NCI-H524 (cell line): Measurements from ENCODE around the gene FRMD4A.
"Not testable (repeated sequence)": the region's sequence is repeated elsewhere in the genome, so short reads cannot be mapped to it uniquely, and the experiment has no call there.

Source experiments
- DNase-seq, 2 experiments: peaks; one replicate each; lab custom pipeline; 2025; lab: John Stamatoyannopoulos, UW

FRMD4A gene

DNA sequence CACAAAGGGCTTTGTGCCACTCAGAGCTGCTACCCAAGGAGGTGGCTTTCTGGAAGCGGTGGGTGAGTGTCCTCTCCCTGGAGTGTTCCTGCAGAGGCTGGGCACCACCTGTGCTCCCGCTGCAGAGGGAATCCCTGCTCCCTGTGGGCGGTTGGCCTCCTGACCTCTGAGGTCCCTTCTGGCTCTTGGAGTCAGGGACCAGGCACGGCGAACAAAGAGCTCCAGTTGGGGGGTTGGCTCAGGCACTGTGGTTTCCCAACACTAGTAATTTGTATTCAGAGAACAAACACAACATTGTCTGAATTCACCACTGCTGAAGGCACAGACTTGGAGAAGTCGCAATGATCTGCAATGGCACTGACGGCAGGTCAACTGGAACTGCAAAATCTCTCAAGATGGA lies 415.0 kb downstream of the FRMD4A start:
- DNase-seq, result no peak

DNA sequence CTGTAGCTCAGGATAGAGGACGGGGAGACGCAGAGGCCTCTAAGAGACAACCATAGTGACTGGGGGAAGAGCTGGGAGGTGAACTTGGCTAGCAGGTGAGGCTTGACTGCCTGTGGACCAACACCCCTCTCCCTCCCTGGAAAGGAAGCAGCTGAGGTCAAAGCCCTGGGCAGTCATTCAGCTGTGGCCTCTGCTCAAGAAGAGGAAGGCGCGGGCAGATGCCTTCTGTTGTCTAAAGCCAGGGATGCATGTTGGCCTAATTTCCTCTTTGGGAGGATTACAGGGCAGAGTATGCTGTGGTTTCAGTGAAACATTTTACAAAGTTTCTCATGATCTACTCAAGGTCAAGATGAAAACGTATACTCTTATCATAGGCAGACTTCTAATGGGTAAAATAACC lies 416.8 kb downstream of the FRMD4A start:
- no peak for DNase-seq

DNA sequence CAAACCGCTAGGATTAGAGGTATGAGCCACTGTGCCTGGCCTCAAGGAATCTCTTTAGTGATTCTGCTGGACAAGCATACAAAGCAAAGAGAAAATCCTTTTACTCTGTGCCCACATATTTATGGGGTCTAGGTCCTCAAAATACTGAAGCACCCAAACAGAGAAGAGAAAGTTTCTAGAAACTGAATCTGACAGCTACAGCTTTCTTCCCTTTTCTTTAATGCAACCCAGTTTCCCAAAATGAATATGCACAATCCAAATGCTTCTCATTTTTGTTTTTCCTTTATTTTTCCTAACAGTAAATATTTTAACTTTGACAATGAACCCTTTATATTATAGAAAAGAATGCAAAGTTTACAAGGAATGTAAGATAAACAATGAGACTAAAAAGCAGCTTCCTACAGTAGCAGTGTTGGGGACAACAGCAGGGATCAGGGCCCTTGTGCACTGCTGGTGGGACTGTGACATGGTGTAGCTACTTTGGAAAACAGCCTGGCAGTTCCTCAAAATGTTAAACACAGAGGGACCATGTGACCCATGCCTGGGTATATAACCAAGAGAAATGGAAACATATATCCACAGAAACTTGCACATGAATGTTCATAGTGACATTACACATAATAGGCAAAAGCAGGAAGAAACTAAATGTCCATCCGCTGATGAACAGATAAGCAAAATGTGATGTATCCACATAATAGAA lies 418.8 kb downstream of the FRMD4A start:
- no peak for DNase-seq

DNA sequence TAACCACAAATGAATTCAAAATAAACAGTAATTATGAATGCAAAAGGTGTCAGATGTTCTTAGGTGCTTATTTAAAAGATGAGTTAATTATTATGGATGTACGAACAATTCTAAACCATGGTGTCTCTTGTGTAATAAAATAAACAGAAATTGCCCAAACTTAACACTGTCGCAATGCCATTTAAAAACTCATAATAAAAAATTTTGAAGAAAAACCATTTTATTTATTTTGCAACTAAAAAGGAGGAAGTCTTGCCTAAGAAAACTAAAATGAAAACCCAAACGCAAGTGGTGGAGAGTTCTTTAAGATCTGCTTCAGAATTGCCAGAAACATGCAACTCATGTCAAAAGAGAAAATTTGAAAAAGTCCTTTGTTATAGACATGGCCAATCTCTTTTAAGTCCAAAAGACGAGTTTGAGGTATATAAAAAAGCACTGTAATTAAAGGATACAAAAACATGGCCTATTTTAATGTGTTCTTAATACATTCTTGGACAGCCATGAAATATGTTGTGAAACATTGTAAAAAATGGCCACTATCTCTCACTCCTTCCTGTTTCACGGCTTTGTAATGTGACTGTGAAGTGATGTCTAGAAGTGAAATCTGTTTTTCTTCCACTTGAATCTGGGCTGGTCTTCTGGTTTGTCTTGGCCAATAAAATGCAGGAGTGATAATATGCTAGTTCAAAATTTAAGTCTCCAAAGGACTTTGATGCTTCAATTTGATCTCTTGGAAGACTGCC lies 421.0 kb downstream of the FRMD4A start:
- DNase-seq, result no peak

DNA sequence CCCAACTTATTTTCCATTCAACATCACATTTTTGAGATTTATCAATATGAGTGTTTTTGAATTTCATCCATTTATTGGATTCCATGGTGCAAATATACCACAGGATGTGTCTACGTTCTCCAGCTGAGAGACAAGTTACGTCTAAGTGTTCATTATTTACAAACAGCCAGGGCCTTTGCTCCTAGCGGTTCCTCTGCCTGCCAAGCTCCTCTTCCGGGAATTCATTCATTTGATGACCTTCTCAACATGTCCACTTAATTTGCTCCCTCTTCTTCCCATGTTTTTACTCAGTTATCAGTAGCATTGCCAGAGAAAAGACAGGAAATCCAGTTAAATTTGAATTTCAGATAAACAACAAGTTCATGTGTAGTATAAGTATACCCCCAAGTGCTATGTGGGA lies 422.2 kb downstream of the FRMD4A start:
- no peak for DNase-seq

DNA sequence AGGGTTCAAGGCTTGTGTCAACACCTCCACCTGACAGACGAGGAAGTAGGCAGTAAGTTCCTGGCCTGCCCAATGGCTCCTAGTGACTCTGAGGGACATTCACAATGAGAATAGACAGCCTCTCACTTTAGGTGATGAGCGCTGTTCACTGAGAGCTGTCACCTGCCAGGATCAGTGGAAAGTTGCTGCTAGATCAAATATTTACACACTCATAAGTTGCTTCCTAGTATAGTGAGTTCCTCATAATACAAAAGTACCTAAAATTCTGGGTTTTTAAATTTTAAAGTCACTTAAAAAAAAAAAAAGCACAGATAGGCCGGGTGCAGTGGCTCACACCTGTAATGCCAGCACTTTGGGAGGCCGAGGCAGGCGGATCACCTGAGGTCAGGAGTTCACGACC lies 423.2 kb downstream of the FRMD4A start:
- no peak for DNase-seq

DNA sequence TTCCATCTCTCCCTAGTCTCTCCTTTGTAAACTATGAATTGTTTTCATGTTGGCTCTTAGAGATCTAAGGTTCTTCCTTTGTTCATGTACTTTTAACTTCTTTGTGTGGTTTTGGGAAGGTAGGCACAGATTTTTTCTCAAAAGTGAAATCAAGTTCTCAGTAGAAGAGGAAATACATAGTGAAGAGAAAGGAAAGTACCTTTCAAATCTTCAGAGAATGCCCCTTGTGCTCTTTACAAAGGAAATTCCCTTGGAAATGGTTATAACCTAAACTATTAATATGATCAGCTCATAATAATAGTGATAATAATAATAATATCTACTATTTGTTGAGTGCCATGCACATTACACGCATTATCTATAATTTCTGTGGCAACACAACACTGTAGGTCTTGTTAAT lies 425.4 kb downstream of the FRMD4A start:
- DNase-seq, result no peak

DNA sequence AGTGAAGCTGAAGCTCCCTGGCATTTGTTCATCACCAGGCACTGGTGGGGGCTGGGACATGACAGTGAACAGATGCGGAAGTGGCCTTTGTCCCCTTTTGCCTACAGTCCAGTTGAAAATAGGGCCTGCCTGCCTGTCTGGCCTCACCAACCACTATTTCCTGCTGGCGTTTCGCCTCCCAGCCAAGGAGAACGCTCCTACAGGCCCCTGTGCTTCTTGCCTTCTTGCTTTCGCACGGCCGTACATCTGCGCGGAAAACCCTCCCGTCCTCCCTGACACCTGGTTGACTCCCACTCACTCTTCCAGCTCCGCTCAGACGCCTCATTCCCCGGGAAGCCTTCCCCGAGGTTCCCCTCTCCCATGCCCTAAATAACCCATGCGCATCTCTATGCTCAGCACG lies 426.7 kb downstream of the FRMD4A start:
- DNase-seq, result no peak

DNA sequence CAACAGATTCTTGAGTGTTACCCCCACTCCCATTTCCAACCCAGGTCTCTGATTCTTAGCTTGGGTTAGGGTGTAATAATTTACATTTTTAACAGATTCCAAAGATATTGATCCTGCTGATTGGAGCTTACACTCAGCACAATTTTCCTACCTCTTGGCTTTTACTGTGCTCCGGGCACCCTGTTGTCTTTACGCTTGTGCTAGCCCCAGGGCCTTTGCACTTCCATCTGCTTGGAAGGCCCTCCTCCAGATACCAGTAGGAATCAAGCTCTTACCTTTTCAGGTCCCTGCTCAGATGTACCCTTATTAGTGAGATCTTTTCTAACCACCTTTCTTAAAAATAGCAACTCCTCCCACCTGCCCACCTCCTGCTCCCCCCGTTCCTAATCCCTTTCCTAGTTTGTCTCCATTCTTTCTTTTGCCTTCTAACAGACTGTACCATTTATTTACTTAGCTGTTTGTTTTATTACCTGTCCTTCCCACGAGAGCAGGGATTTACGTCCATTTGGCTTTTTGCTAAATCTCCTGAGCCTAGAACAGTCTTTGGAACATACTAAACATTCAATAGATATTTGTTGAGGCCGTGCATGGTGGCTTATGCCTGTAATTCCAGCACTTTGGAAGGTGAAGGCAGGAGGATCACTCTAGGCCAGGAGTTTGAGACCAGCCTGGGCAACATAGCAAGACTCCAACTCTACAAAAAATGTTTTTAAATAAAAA lies 427.7 kb downstream of the FRMD4A start:
- DNase-seq, result no peak

DNA sequence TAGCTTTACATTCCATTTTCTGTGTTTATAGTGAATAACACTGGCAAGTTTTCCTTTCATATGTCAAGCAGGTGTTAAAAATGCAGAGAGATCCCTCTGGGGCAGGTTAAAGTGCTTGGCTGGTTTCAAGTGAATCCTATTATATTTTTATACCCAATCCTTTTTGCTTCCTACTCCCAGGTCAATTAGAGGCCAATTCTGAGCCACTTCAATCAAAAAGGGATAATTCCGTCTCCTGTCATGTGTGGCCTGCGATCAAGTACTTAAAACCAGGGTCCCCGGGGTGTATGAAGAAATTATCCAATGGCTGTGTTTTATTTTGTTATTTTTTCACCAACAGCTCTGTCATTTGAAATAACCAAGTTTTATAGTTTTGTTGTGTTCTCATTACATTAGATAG lies 430.8 kb downstream of the FRMD4A start:
- no peak for DNase-seq

DNA sequence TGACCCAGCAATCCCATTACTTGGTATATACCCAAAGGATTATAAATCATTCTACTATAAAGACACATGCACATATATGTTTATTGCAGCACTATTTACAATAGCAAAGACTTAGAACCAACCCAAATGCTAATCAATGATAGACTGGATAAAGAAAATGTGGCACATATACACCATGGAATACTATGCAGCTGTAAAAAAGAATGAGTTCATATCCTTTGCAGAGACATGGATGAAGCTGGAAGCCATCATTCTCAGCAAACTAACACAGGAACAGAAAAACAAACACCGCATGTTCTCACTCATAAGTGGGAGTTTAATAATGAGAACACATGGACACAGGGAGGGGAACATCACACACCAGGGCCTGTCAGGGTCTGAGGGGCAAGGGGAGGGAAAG lies 434.6 kb downstream of the FRMD4A start:
- DNase-seq, result not testable (repeated sequence)

DNA sequence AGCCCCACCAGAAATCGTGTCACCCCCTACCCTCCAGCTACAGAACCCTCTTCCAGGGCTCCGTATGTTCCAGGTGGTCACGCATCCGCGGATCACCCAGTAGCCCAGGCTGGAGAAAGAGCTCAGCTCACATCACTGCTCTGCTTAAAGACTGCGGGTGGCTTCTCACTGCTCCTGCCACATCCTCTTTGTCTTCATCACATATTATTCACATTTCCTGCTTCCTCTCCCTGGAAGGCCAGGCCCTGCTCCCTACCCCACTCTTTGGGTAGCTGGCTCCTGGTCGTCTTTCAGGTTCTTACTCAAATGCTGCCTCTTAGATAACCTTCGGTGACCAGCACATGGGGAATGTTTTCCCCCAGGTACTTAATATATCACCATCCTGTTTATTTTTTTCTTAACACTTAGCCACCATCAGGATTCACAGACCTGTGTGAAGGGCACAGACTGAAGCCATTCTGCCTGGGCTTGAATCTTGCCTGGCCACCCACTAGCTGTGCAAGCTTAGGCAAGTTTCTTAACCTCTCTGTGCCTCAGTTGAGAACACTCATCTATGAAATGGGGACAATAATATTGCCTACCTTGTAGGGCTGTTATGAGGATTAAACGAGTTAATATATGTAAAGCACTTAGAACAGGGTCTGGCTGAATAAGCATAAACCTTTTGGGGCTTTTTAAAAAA lies 436.2 kb downstream of the FRMD4A start:
- DNase-seq, result no peak

DNA sequence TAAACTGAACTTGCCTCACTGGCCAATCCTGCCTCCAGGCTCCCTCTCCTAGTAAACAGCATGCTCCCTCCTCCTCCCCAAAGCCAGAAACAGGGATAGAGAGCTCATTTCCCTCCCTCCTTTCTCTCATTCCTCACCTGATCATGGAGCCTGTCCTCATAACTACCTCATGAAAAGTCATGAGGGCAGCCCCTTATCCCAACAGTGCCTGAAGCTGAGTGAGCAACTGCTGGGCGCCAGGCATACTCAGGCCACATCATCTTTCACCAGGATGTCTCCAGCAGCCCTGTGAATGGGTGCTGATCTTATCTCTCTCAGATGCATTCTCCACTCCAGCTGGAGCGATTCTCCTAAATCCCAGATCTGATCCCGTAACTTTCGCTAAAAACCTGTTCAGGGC lies 436.8 kb downstream of the FRMD4A start:
- DNase-seq, result no peak

DNA sequence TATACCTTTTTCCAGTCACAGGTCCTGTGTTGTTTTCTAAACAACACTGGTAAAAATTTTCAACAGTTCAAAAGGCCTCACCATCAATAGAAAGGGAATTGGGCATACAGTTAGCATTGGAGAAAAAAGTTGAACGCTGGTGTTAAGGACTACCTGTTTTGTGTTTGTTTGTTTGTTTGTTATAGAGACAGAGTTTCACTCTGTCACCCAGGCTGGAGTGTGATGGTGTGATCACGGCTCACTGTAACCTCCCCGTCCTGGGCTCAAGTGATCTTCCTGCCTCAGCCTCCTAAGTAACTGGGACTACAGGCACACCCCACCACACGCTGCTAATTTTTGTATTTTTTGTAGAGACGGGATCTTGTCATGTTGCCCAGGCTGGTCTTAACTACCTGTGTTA lies 437.9 kb downstream of the FRMD4A start:
- no peak for DNase-seq

DNA sequence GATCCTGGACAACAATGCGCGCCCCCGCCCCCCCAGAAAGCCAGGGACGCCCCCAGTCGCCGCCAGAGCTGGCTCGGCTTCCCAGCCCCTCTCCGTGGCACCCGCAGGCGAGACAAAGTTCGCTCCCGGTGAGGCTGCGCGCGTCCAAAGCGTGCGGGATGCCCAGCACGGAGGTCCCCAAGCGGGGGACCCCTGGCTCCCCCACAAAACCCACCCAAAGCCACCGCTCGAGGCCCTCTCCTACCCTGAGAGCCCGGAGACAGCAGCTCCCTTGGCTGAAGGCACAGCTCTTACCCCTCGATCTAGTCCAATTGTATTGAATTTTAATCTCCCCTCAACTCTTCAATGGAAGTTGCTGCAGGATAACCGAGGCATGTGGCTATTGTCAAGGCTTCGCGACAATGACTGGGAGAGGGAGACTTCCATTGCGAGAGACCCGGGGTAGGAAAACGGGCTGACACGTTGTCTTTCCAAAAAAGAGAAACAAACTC lies 438.7 kb downstream of the FRMD4A start:
- DNase-seq, result no peak

DNA sequence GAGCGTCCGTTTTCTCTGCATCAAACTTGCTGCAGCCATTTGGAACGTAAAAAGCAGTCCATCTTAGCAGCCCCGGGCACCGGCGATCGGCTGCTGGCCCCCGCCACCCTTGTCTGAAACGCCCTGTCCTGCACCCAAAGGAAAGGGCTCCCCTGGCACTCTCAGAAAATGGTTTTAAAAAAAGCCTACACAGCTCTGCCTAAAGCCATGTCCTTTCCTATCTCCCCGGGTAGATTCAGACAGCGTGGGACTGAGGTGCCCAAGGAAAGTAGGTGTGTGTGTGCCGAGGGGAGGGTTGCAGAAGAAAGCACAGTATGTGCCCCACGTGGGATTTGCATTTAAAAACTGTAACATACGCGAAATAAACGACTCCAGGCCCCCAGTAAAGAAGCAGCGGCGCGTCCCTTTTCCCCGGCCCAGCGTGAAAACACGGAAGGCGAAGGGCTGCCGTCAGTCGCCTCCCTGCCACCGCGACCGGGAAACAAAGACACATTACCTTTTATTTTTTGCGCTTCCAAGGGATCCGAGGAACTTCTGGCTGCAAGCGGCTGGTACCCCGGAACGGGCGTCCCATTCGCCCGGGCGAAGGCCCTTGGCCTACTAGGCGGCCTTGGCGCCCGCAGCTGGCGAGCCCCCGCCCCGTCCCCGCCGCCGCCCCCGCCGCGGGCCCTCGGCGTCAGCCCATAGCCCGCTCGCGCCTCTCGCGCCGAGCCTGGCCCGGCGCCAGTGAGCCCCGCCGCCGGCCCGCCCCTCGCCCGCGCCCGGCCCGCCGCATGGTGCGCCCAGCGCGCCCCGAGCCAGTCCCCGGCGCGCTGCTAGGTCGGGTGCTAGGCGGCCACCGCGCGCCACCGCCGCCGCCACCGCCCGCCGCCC lies 439.4 kb downstream of the FRMD4A start:
- DNase-seq, result peak in 1 of 2 experiments; percentile 11

DNA sequence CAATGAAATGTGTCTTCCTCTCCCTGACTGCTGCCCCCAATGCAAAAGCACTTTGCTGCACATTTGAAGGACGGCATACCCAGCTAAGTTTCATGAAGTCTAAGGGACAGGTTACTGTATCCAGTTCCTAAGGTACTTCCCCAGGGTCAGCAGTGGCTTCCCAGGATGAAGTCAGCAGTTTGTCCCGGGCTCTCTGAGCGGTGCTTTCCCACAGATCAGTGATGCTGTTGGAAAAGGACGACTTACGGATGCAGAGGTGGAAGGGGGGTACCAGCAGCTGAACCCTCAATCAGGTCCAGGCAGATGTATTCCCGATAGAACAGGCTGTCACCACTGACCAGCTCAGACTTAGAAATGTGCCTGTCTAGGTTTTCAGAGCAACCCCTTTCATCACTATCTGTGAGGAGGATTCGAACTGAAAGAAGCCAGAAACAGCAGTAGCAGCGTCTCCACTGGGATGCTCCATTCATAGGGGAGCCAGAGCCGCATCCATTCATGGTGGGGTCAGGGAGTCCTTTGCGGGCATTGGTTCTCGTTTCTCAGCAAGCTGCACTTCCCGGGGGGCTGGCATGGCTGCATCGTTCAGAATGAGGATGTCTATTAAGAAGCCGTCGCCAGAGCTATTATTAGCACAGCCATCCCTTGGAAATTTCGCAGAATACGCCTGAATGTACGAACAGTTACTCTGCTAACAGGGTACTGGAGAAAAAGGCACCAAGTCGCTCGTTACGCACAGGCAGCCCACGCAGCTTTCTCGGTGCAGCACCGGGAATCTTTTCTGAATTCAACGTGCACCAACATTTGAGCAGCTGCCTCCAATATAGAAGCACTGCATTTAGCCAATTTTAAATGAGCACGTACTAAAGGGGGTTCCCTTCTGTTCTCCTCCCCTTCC lies 440.2 kb downstream of the FRMD4A start:
- no peak for DNase-seq

DNA sequence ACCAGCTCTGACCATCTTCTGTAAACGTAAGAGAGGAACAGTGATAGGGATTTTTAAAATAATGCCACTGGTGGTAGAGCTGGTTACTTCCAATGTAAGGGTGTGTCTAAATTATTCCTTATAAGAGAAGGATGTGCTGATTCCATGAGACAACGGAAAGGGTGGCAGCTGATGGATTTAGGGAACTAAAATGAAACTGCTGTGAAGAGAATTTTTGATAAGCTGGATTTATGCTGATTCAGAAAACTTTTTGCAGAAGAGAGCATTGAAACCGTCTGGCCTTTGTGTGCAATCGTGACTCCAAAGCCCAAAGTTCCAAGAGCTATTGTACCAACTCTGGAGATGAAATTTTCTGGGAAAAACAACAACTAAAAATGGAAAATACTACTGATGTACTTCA lies 443.0 kb downstream of the FRMD4A start:
- no peak for DNase-seq

DNA sequence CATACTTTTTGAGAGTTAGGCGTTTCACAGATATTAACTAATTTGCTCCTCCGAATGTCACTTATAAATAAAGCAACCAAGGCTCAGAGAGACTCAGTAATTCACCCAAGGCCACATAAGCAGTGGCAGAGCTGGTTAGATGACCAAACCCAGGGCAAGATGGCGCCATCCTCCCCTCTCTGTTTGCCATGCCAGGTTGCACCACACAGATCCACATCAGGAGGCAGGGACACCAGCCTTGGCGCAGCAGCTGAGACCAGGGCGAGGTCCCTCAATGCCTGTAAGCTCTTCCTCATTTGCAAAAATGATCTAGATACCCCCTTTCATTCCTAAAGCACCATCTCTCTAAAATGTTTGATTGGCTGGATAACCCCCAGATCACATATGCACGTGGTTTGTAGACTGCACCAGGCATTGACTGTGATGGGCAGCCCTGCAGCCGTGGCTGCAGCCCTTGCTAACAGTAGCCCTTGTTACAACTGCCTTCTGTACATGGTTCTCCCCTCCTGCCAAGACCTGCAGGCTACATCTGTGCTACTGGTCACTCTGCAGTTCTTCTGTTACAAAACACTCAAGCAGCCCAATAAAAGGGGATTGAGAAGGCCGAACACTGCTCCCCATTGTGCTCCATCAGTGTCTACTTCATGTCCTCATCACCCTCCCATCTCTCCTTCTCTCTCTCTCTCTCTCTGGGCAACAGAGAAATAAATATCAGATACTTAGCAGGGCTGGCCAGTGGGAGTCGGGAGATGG lies 445.3 kb downstream of the FRMD4A start:
- no peak for DNase-seq
